GM18867 (cell line): Measurements from ENCODE around the gene L3MBTL1.
"Not testable (repeated sequence)": the region's sequence is repeated elsewhere in the genome, so short reads cannot be mapped to it uniquely, and the experiment has no call there.

Experiments
- ATAC-seq: cut with Tn5 transposase; IDR thresholded peaks from one replicate; pipeline ENCODE4 v1.9.1; 2021; ENCODE audit warnings: mild to moderate bottlenecking, moderate library complexity; ENCODE audit not compliant: unreplicated experiment

Gene L3MBTL1

DNA sequence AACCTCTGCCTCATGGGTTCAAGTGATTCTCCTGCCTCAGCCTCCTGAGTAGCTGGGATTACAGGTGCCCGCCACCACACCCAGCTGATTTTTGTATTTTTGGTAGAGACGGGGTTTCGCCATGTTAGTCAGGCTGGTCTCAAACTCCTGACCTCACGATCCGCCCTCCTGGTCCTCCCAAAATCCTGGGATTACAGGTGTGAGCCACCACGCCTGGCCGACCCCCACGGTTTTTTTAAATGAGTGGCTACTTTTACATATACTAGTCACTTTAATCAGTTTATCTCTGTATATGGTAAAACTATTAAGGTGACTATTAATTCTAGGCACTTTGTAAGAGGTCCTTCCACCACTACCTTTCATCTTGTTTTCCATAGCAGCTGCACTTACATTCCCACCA, 5.5 kb upstream of the L3MBTL1 start:
- ATAC-seq = not testable (repeated sequence)

DNA sequence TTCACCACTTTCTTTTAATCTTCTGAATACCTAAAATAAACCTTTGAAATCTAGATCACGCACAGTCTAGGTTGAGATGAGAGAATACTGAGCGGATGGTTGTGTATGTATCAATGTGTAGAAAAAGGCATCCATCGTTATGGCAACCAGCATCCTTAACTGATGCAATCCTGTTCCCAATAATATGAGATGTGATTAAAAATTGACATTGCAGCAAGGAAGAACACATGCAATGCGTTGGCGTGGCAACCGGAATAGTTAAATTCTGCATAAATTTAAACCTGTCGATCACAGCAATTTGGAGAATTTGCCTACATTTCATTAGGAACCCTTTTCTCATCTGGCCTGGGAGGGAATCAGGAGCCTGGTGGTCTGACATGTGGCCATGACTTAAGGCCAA, 1.3 kb upstream of the L3MBTL1 start:
- no peak for ATAC-seq

GRCh38 chr20:43508106-43508505, 609 bp downstream of the L3MBTL1 start:
- ATAC-seq = no peak

GRCh38 chr20:43508604-43509040, 1.1 kb downstream of the L3MBTL1 start:
- no peak for ATAC-seq

GRCh38 chr20:43511879-43512278, 4.4 kb downstream of the L3MBTL1 start:
- no peak for ATAC-seq

GRCh38 chr20:43513372-43513930, 6.0 kb downstream of the L3MBTL1 start:
- ATAC-seq = no peak

DNA sequence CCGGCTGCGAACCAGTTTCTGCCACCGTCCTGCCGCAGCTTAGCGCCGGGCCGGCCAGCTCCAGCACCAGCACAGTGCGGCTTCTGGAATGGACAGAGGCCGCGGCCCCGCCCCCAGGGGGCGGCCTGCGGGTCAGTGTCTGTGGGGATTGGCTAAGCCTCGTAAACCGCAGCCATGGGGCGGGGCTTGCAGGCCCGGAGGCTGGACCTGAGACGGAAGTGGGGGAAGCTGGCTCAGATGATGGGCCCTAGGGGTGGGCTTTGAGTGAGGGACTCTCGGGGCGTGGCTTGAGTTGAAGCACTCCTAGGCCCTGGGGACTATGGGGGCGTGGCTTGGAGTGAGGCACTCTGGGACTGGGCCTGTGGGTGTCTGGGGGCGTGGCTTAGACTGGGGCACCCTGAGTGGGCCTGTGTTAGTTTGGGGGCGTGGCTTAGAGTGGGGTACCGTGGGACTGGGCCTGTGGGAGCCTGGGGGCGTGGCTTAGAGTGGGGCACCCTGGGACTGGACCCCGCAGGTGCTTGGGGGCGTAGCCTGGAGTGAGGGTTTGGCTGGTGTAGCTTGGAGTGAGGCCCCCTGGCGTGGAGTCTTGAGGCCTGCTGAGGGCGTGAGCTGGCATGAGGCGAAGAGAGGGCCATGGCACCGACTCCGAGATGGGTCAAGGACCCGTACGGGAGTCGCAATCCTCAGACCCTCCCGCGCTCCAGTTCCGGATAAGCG, 6.6 kb downstream of the L3MBTL1 start:
- ATAC-seq = peak; percentile 80

DNA sequence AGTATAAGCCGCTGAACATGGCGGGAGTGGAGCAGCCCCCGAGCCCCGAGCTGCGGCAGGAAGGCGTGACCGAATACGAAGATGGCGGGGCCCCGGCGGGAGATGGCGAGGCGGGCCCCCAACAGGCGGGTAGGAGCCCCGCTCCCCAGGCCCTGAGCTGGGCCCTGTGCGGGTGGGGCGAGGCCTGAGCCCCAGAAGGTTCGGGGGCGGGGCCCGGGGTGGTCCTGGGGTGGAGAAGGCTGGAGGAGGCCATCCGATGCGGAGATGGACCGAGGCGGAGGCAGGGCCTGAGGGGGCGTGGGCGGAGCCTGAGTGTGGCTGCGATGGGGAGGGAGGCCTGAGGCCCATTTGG, 7.1 kb downstream of the L3MBTL1 start:
- ATAC-seq = peak; percentile 15

GRCh38 chr20:43515628-43516027, 8.1 kb downstream of the L3MBTL1 start:
- no peak for ATAC-seq

GRCh38 chr20:43516251-43516824, 8.8 kb downstream of the L3MBTL1 start:
- ATAC-seq = no peak

DNA sequence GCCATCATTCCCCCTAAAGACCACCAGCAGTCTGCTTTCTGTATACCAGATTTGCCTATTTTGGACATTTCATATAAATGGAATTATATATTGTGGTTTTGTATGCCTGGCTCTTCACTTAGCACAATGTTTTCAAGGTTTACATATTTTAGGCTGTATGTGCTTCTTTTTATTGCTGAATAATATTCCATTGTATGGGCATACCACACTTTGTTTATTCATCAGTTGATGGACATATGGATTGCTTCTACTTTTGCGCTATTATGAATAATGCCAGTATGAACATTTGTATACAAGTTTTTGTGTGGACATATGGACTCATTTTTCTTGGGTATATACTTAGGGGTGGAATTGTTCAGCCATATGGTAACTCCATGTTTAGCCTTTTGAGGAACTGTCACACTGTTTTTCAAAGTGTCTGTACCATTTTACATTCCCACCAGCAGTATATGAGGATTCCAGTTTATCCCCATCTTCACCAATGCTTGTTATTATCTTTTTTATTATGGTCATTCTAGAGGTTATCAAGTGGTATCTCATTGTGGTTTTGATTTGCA, 12.7 kb downstream of the L3MBTL1 start:
- ATAC-seq = no peak

DNA sequence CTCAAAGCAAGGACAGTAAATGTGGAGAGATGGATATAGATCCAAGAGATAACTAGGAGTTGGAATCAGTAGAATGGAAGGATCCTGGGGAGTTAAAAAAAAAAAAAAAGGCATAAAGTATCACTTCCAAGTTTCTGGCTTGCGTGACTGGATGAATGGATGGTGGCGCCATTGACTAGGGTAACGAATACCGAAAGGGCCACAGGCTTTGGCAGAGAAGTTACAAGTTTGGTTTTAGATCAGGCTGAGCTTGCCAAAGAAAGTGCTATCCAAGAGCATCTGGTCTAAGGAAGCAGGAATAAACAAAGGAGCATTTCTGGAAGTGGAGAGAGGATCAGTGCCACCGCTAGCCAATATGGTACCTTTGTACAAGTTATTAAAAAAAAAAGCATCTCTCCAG, 17.5 kb downstream of the L3MBTL1 start:
- no peak for ATAC-seq

- ATAC-seq = no peak
Measured at GRCh38 chr20:43528258-43528875, 20.9 kb downstream of the L3MBTL1 start.

DNA sequence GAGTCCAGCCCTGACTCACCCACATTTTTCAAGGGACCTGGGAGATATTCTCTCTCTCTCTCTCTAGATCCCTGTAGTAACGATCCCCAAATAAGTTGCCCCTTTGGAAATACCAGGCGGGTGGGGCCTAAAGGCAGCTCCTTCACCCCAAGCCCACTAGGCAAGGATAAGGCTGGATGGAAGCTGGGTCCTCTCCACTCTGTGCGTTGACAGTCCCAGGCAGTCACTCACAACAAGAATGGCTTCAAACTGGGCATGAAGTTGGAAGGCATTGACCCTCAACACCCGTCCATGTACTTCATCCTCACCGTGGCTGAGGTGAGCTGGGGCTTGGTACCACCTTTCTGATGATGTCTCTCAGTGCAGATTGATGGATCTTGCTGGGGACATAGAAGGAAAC, 21.6 kb downstream of the L3MBTL1 start:
- no peak for ATAC-seq

- no peak for ATAC-seq
Measured at GRCh38 chr20:43529457-43530153, 22.1 kb downstream of the L3MBTL1 start.

- ATAC-seq = no peak
Measured at GRCh38 chr20:43530321-43531090, 23.0 kb downstream of the L3MBTL1 start.

DNA sequence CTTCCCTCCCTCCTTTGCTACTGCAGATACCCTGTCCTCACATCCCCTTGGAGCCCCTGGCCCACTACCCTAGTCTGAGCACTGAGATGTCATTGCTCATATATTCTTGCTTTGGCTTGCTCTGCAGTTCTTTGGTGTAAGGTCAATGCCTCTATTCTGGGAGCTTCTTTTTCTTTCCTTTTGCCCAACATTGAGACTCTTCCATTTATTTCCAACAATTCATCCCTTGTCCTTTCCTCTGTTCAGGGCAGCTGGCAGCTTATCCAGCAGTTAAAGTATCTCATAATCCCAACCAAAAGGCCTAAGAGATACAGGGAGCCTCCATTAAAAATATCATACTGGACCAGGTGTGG, 23.6 kb downstream of the L3MBTL1 start:
- no peak for ATAC-seq

- ATAC-seq = no peak
Measured at GRCh38 chr20:43532416-43533055, 25.0 kb downstream of the L3MBTL1 start.

DNA sequence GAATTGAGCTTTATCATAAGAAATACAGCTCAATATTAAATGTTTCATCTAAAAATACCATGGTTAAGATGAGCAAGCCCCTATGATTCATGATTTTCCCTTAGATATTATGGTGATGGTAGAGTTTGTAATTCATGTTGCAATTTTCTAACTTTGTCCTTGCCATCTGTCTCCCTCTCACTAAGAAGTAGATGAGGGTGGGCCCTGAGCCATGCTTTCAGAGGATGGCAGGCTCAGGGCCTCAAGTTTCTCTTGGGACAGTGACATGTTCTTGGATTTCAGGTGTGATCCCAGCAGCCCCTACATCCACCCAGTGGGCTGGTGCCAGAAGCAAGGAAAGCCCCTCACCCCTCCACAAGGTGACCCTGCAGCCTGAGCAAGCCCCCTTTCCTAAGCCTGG, 25.6 kb downstream of the L3MBTL1 start:
- no peak for ATAC-seq

DNA sequence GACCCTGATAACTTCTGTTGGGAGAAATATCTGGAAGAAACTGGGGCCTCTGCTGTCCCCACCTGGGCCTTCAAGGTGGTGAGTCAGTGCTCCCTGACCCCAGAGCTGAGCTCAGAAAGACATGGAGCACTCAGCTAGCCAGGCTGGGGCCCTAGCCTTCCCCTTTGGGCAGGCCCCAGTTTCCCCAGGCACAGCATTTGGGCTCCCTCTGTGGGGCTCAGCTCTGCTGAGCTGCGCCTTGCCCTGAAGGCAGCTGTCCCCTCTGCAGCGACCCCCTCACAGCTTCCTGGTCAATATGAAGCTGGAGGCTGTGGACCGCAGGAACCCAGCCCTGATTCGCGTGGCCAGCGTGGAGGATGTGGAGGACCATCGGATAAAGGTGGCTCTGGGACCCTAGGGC, 26.5 kb downstream of the L3MBTL1 start:
- ATAC-seq = no peak
